C4-2B (cell line): ENCODE data around the gene ZFX.

Experiments
- ZFX ChIP-seq: fragments of 450-650 bp; IDR thresholded peaks from 2 replicates; pipeline ENCODE4 v1.6.1; 2017
- TF ChIP-seq, protein P1 (sequence below): fragments of 450-650 bp; conservative IDR thresholded peaks from 2 replicates; pipeline ENCODE4 v1.5.1; 2017; ENCODE audit warnings: mild to moderate bottlenecking

DNA sequence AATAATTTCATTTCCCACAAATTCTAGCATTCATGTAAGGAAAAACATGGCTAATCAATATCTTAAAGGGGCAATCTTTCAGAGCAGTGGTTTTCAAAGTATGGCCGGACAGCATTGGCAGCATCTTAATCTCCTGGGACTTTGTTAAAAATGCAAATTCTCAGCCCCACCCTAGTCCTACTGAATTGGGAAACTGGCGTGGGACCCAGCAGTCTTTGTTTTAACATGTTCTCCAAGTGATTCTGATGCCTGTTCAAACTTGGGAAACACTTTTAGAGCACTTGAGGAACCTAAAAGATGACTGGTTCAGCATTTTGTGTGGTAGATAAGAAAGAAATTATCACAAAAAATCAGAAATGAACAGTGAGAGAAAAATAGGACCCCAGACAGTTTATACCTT lies 65.7 kb downstream of the ZFX start:
- TF ChIP-seq, protein P1, sequence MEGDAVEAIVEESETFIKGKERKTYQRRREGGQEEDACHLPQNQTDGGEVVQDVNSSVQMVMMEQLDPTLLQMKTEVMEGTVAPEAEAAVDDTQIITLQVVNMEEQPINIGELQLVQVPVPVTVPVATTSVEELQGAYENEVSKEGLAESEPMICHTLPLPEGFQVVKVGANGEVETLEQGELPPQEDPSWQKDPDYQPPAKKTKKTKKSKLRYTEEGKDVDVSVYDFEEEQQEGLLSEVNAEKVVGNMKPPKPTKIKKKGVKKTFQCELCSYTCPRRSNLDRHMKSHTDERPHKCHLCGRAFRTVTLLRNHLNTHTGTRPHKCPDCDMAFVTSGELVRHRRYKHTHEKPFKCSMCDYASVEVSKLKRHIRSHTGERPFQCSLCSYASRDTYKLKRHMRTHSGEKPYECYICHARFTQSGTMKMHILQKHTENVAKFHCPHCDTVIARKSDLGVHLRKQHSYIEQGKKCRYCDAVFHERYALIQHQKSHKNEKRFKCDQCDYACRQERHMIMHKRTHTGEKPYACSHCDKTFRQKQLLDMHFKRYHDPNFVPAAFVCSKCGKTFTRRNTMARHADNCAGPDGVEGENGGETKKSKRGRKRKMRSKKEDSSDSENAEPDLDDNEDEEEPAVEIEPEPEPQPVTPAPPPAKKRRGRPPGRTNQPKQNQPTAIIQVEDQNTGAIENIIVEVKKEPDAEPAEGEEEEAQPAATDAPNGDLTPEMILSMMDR, result no peak
- TF ChIP-seq ZFX, result no peak
